ENCODE data around the gene SLC9A2.

SLC9A2 gene

GRCh38 chr2:102735416-102736109 is 116.2 kb downstream of the SLC9A2 start:
- H3K27ac ChIP-seq = peak overlapping the region; percentile 77
- TF ChIP-seq ZFX (IDR thresholded peaks at IDR 0.05) = no peak
- no peak for TF ChIP-seq CTCF (conservative IDR thresholded peaks at IDR 0.05)

DNA sequence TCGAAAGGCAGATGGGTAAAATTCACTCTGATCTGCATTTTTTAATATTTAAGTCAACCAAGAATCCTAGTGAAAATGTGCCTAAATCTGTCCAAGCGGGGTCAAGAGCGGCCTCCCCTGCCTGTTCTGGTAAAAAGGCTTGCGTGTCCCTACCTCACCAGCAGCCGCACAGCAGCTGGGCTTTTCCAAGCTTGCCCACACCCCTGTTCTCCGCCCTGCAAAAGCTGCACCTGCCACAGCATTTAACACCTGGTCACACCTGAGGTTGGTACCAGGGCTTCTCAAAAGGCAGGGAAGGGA is 116.7 kb downstream of the SLC9A2 start:
- TF ChIP-seq ZFX (IDR thresholded peaks at IDR 0.05) = no peak
- TF ChIP-seq CTCF (conservative IDR thresholded peaks at IDR 0.05) = no peak
- H3K27ac ChIP-seq = peak overlapping the region; percentile 77

- H3K27ac ChIP-seq = peak overlapping the region; percentile 77
- TF ChIP-seq ZFX (IDR thresholded peaks at IDR 0.05) (no peak), CTCF (conservative IDR thresholded peaks at IDR 0.05) (no peak)
These were observed 117.4 kb downstream of the SLC9A2 start for GRCh38 chr2:102736410-102737409.

DNA sequence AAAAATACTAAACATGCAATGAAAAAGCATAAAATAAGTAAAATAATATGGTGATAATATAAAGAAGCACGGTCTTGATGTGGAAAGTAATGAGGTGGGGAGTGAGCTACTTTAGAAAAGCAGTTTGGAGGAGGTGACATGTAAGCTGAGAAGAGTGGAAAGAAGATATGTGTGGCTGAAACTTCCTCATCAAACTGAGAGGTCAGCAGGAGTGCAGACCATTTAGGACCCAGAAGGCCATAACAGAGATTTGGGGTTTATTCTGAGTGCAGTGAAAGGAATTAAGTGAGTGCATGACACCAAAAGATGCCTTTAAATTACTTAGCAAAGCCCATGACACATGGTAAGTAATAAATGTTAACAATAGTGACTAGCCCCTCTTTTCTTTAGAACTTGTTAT is 118.1 kb downstream of the SLC9A2 start:
- H3K27ac ChIP-seq = no peak overlapping the region
- no peak for TF ChIP-seq CTCF (conservative IDR thresholded peaks at IDR 0.05)
- no peak for TF ChIP-seq ZFX (IDR thresholded peaks at IDR 0.05)

GRCh38 chr2:102743259-102743658 is 123.9 kb downstream of the SLC9A2 start:
- no peak overlapping the region for H3K27ac ChIP-seq
- no peak for TF ChIP-seq CTCF (conservative IDR thresholded peaks at IDR 0.05)
- no peak for TF ChIP-seq ZFX (IDR thresholded peaks at IDR 0.05)

DNA sequence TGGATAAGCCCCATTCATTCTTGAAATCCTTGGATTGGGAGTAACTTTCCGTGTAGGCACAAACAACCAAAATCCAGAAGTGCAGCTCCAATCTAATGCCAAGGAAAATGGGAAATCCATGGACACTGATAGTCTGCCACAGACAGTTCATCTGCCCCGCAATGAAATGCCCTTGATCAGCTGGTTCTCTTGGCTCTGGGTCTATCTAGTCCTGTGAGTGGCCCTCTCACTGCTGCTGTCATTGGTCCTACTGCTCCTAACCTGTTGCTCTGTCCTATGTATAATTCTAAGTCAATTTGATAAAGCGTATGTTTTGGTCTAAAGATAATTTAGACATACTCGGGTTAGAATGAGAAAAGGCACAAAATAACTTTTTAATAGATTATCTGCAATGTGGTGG is 128.8 kb downstream of the SLC9A2 start:
- H3K27ac ChIP-seq = no peak overlapping the region
- no peak for TF ChIP-seq ZFX (IDR thresholded peaks at IDR 0.05)
- no peak for TF ChIP-seq CTCF (conservative IDR thresholded peaks at IDR 0.05)

- no peak overlapping the region for H3K27ac ChIP-seq
- TF ChIP-seq ZFX (IDR thresholded peaks at IDR 0.05) (no peak), CTCF (conservative IDR thresholded peaks at IDR 0.05) (no peak)
These were observed 130.6 kb downstream of the SLC9A2 start for GRCh38 chr2:102749938-102750337.
